Neutrophil (primary cell): Measurements from ENCODE around the gene SLC4A4.

Experiments
- H3K27ac ChIP-seq: fragments of 200-600 bp; sonication (generic); 2 replicates; pipeline ENCODE4 v1.5.1; 2016; ENCODE audit warnings: mild to moderate bottlenecking, moderate library complexity
- H3K27me3 ChIP-seq: fragments of 200-600 bp; sonication (generic); 2 replicates; pipeline ENCODE4 v1.6.0; 2016; ENCODE audit warnings: mild to moderate bottlenecking
- H3K36me3 ChIP-seq: fragments of 200-600 bp; sonication (generic); 2 replicates; pipeline ENCODE4 v1.5.1; 2017
- H3K4me1 ChIP-seq, 2 experiments: fragments of 200-600 bp in 1 of 2; sonication (generic) in 1 of 2; 1 replicate in 1 of 2; 2 replicates in 1 of 2; pipeline versions ENCODE4 v1.5.1 to v1.6.1; 2013 to 2016; ENCODE audit warnings: low read depth in 1 of 2, low read length in 1 of 2, mild to moderate bottlenecking in 1 of 2, moderate library complexity in 1 of 2; ENCODE audit not compliant: control insufficient read depth in 1 of 2, insufficient read depth in 1 of 2
- H3K4me3 ChIP-seq, 2 experiments: fragments of 200-600 bp in 1 of 2; sonication (generic) in 1 of 2; 1 replicate in 1 of 2; 2 replicates in 1 of 2; pipeline ENCODE4 v1.5.1; 2013 to 2016; ENCODE audit warnings: low read depth in 1 of 2, low read length in 1 of 2, mild to moderate bottlenecking in 1 of 2, moderate library complexity in 1 of 2
- H3K9me3 ChIP-seq: fragments of 200-600 bp; sonication (generic); 2 replicates; pipeline ENCODE4 v1.5.1; 2016
- TF ChIP-seq, protein P1 (sequence below): fragments of 200-600 bp; sonication (generic); IDR thresholded peaks from 2 replicates; pipeline ENCODE4 v1.5.1; 2016; ENCODE audit warnings: antibody characterized with exemption

Gene SLC4A4

DNA sequence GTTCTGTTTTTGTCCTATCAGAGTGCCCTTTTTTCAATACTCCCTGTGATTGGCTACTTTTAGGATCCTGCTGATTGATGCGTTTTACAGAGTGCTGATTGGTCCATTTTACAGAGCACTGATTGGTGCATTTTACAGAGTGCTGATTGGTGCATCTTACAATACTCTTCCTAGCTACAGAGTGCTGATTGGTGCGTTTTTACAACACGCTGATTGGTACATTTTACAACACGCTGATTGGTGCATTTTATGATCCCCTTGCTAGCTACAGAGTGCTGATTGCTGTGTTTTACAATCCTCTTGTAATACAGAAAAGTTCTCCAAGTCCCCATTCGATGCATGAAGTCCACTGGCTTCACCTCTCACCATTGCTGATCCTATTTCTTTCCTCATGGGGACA is 268.3 kb downstream of the SLC4A4 start:
- TF ChIP-seq, protein P1, sequence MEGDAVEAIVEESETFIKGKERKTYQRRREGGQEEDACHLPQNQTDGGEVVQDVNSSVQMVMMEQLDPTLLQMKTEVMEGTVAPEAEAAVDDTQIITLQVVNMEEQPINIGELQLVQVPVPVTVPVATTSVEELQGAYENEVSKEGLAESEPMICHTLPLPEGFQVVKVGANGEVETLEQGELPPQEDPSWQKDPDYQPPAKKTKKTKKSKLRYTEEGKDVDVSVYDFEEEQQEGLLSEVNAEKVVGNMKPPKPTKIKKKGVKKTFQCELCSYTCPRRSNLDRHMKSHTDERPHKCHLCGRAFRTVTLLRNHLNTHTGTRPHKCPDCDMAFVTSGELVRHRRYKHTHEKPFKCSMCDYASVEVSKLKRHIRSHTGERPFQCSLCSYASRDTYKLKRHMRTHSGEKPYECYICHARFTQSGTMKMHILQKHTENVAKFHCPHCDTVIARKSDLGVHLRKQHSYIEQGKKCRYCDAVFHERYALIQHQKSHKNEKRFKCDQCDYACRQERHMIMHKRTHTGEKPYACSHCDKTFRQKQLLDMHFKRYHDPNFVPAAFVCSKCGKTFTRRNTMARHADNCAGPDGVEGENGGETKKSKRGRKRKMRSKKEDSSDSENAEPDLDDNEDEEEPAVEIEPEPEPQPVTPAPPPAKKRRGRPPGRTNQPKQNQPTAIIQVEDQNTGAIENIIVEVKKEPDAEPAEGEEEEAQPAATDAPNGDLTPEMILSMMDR: no peak
- H3K4me3 ChIP-seq: no peak overlapping the region
- no peaks in the 10 kb centered on the region for H3K36me3 ChIP-seq
- H3K27me3 ChIP-seq: no peaks in the 10 kb centered on the region
- H3K27ac ChIP-seq: no peak overlapping the region
- H3K4me1 ChIP-seq: no peaks in the 10 kb centered on the region
- H3K9me3 ChIP-seq: no peaks in the 10 kb centered on the region

GRCh38 chr4:71607780-71608677 is 269.2 kb downstream of the SLC4A4 start:
- Histone ChIP-seq H3K27ac (no peak overlapping the region), H3K4me1 (no peaks in the 10 kb centered on the region), H3K4me3 (no peak overlapping the region), H3K36me3 (no peaks in the 10 kb centered on the region), H3K27me3 (no peaks in the 10 kb centered on the region), H3K9me3 (no peaks in the 10 kb centered on the region)
- TF ChIP-seq, protein P1: no peak

GRCh38 chr4:71608678-71609071 is 269.9 kb downstream of the SLC4A4 start:
- Histone ChIP-seq H3K4me3 (no peak overlapping the region), H3K27ac (no peak overlapping the region), H3K4me1 (no peaks in the 10 kb centered on the region), H3K9me3 (no peaks in the 10 kb centered on the region), H3K36me3 (no peaks in the 10 kb centered on the region), H3K27me3 (no peaks in the 10 kb centered on the region)
- TF ChIP-seq, protein P1: no peak

DNA sequence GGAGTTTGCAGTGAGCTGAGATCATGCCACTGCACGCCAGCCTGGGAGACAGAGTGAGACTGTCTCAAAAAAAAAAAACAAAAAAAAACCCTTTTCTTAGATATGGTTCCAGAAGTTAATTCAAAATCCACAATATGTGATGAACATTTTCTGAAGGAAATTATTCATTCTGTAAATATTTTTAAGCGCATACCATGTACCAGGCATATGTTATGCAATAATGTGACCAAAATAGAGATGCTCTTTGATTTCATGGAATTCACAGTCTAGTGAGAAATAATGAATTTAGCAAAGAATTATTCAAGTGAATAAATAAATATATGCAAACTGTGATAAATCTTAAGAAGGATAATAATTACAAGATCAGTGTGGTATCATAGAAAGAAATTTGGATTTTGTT is 270.3 kb downstream of the SLC4A4 start:
- Histone ChIP-seq H3K9me3 (no peaks in the 10 kb centered on the region), H3K4me1 (no peaks in the 10 kb centered on the region), H3K27ac (no peak overlapping the region), H3K4me3 (no peak overlapping the region), H3K27me3 (no peaks in the 10 kb centered on the region), H3K36me3 (no peaks in the 10 kb centered on the region)
- TF ChIP-seq, protein P1: no peak

DNA sequence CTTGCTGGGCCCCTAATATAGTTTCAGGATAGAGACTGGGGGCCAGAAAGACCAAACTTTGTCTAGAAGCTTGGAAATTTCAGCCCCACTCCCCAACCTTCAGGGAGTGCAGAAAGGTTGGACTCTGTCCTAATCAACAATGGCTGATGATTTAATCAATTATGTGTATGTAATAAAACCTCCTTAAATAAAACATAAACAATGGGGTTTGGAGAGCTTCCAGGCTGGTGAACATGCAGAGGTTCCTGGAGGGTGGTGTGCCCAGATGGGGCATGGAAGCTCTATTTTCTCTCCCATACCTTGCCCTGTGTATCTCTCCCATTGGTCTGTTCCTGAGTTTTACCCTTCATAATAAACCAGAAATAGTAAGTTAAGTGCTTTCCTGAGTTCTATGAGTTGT is 270.8 kb downstream of the SLC4A4 start:
- TF ChIP-seq, protein P1: no peak

More for the DNA sequence above, 270.8 kb downstream of the SLC4A4 start:
- H3K36me3 ChIP-seq: no peaks in the 10 kb centered on the region
- H3K9me3 ChIP-seq: no peaks in the 10 kb centered on the region
- no peaks in the 10 kb centered on the region for H3K27me3 ChIP-seq
- H3K4me3 ChIP-seq: no peak overlapping the region
- H3K4me1 ChIP-seq: no peaks in the 10 kb centered on the region
- H3K27ac ChIP-seq: no peak overlapping the region
